Measurements from ENCODE around the gene PPM1E. TPM values are rescaled to one million over a fixed set of nuclear protein-coding genes. Genes with fewer than 3 reads are reported as not detected.
A peak's percentile ranks its signal among the peaks of the same experiment; 100 is the strongest.

The PPM1E gene
- total and polyA plus RNA-seq, 7 experiments from 2014 or later: 0.07 TPM; not detected in 6

GRCh38 chr17:59001158-59001814 is 245.6 kb downstream of the PPM1E start:
- CTCF ChIA-PET: interaction anchor here (0.7 kb wide), 1 partner anchor 586 kb away, joined by 3 read pairs; no protein-coding TSS in a partner anchor
- H3K27ac Mint-ChIP-seq: peak overlapping the region; percentile 89 to 98 (median 96)

DNA sequence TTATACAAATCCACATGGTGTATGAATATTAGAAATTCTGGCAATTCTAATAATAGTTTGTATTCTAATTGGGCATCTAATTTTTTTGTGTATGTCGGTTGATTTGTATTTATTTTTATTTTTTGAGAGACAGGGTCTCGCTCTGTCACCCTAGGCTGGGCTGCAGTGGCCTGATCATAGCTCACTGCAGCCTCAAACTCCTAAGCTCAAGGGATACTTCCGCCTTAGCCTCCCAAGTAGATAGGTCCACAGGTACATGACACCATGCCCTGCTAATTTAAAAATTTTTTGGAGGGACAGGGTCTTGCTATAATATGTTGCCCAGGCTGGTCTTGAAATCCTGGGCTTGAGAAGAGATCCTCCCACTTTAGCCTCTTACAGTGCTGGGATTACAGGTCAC is 246.5 kb downstream of the PPM1E start:
- ChIA-PET CTCF (interaction anchor here (0.7 to 5.0 kb wide), 3 partner anchors 291 to 484 kb away, joined by 3 to 45 read pairs (median 3); no protein-coding TSS in a partner anchor), POLR2A (interaction anchor here (1.1 to 5.2 kb wide), 2 partner anchors 291 to 484 kb away, joined by 4 to 33 read pairs; no protein-coding TSS in a partner anchor)
- H3K4me3 Mint-ChIP-seq: peak overlapping the region in 3 of 10 donors; percentile 73 to 91 (median 88)
- Histone ChIP-seq H3K9me3 (ENCODE audit: control insufficient read depth in 2 of 3, low read length in 3 of 3) (no peaks in the 10 kb centered on the region), H3K27me3 (ENCODE audit: control insufficient read depth in 2 of 2, insufficient read depth in 2 of 2, low read length in 2 of 2) (no peaks in the 10 kb centered on the region), H3K4me3 (ENCODE audit: low read length) (no peak overlapping the region), H3K36me3 (ENCODE audit: control insufficient read depth in 2 of 3, insufficient read depth in 3 of 3, low read length in 3 of 3) (peaks cover 4 to 19% (median 7%) of the 10 kb centered on the region in 3 experiments), H3K4me1 (ENCODE audit: control insufficient read depth in 2 of 2, insufficient read depth in 2 of 2, low read length in 2 of 2) (peaks cover 5 to 6% of the 10 kb centered on the region in 2 donors), H3K27ac (ENCODE audit: low read depth, low read length) (peak overlapping the region; percentile 80)
- ATAC-seq: no peak
- H3K36me3 Mint-ChIP-seq: peaks cover 0 to 23% (median 13%) of the 10 kb centered on the region in 5 donors
- H3K27ac Mint-ChIP-seq: peak overlapping the region in 8 of 9 donors; percentile 30 to 98 (median 94)
- no peak for DNase-seq
- H3K27me3 Mint-ChIP-seq: no peaks in the 10 kb centered on the region
- intact Hi-C loops (cut with micrococcal nuclease): loop anchor here in 1 of 2 donors (5.0 kb wide), 1 partner anchor 310 kb away; the partner anchor contains the start of genes RAD51C and TEX14
- peaks cover 5 to 32% (median 20%) of the 10 kb centered on the region in 7 donors for H3K4me1 Mint-ChIP-seq
- no peaks in the 10 kb centered on the region for H3K9me3 Mint-ChIP-seq

More at GRCh38 chr17:59001158-59001814, 245.6 kb downstream of the PPM1E start:
- intact Hi-C loops (cut with micrococcal nuclease): loop anchor here (1.0 to 5.0 kb wide), 5 partner anchors 154 to 483 kb away; partner anchors contain the start of genes RAD51C (in 2 of the 2), TEX14 (in 2 of the 2), PRR11 (in 1 of the 2) and SKA2 (in 1 of the 2)
- peak in 8 of 9 donors; percentile 59 to 84 (median 74) for DNase-seq
- peak overlapping the region; percentile 42 for H3K4me3 ChIP-seq (ENCODE audit: low read length)
- ATAC-seq: peak; percentile 98
- peaks cover 0 to 26% (median 13%) of the 10 kb centered on the region in 5 donors for H3K36me3 Mint-ChIP-seq
- peaks cover 5 to 32% (median 20%) of the 10 kb centered on the region in 7 donors for H3K4me1 Mint-ChIP-seq
- POLR2A ChIA-PET: interaction anchor here (5.2 kb wide), 1 partner anchor 483 kb away, joined by 33 read pairs; no protein-coding TSS in a partner anchor
- H3K27me3 Mint-ChIP-seq: no peaks in the 10 kb centered on the region
- H3K9me3 ChIP-seq (ENCODE audit: control insufficient read depth in 2 of 3, low read length in 3 of 3): no peaks in the 10 kb centered on the region
- no peaks in the 10 kb centered on the region for H3K9me3 Mint-ChIP-seq
- no peaks in the 10 kb centered on the region for H3K27me3 ChIP-seq (ENCODE audit: control insufficient read depth in 2 of 2, insufficient read depth in 2 of 2, low read length in 2 of 2)
- H3K4me3 Mint-ChIP-seq: peak overlapping the region; percentile 71 to 93 (median 88)
- H3K36me3 ChIP-seq (ENCODE audit: control insufficient read depth in 2 of 3, insufficient read depth in 3 of 3, low read length in 3 of 3): peaks cover 4 to 19% (median 7%) of the 10 kb centered on the region in 3 experiments
- peak overlapping the region; percentile 80 for H3K27ac ChIP-seq (ENCODE audit: low read depth, low read length)
- H3K4me1 ChIP-seq (ENCODE audit: control insufficient read depth in 2 of 2, insufficient read depth in 2 of 2, low read length in 2 of 2): peaks cover 5 to 6% of the 10 kb centered on the region in 2 donors

DNA sequence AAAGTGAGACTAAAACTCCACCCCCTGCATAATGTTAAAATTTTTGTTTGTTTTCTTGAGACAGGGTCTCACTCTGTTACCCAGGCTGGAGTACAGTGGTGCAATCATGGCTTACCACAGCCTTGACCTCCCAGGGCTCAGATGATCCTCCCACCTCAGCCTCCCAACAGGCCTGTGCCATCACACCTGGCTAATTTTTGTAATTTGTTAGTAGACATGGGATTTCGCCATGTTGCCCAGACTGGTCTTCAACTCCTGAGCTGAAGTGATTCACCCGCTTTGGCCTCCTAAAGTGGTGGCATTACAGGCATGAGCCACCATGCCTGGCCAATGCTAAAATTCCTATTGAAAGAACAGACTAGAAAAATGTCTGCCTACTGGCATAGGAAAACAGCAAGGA is 247.2 kb downstream of the PPM1E start:
- Mint-ChIP-seq H3K9me3 (no peaks in the 10 kb centered on the region), H3K27ac (peak overlapping the region in 5 of 9 donors; percentile 15 to 89 (median 65)), H3K36me3 (peaks cover 0 to 19% (median 13%) of the 10 kb centered on the region in 5 donors), H3K27me3 (no peaks in the 10 kb centered on the region), H3K4me1 (peaks cover 5 to 32% (median 20%) of the 10 kb centered on the region in 7 donors), H3K4me3 (no peak overlapping the region)
- Histone ChIP-seq H3K36me3 (ENCODE audit: control insufficient read depth in 2 of 3, insufficient read depth in 3 of 3, low read length in 3 of 3) (peaks cover 4 to 14% (median 7%) of the 10 kb centered on the region in 3 experiments), H3K4me1 (ENCODE audit: control insufficient read depth in 2 of 2, insufficient read depth in 2 of 2, low read length in 2 of 2) (peaks cover 5 to 6% of the 10 kb centered on the region in 2 donors), H3K27ac (ENCODE audit: low read depth, low read length) (peak overlapping the region; percentile 80), H3K4me3 (ENCODE audit: low read length) (no peak overlapping the region), H3K27me3 (ENCODE audit: control insufficient read depth in 2 of 2, insufficient read depth in 2 of 2, low read length in 2 of 2) (no peaks in the 10 kb centered on the region), H3K9me3 (ENCODE audit: control insufficient read depth in 2 of 3, low read length in 3 of 3) (no peaks in the 10 kb centered on the region)
- ChIA-PET CTCF (interaction anchor here (0.7 to 5.0 kb wide), 4 partner anchors 414 to 484 kb away, joined by 3 to 45 read pairs (median 4); no protein-coding TSS in a partner anchor), POLR2A (interaction anchor here (1.1 to 5.2 kb wide), 2 partner anchors 291 to 484 kb away, joined by 4 to 33 read pairs; no protein-coding TSS in a partner anchor)
- DNase-seq: no peak
- intact Hi-C loops (cut with micrococcal nuclease): loop anchor here in 1 of 2 donors (5.0 kb wide), 1 partner anchor 311 kb away; the partner anchor contains the start of genes RAD51C and TEX14
- no peak for ATAC-seq

GRCh38 chr17:59003860-59004259 is 248.2 kb downstream of the PPM1E start:
- Mint-ChIP-seq H3K4me1 (peaks cover 5 to 32% (median 20%) of the 10 kb centered on the region in 7 donors), H3K9me3 (no peaks in the 10 kb centered on the region), H3K27me3 (no peaks in the 10 kb centered on the region), H3K36me3 (peaks cover 0 to 14% (median 4%) of the 10 kb centered on the region in 5 donors), H3K27ac (peak overlapping the region in 5 of 9 donors; percentile 15 to 84 (median 52)), H3K4me3 (no peak overlapping the region)
- DNase-seq (no peak), ATAC-seq (no peak)
- peaks cover 5 to 6% of the 10 kb centered on the region in 2 donors for H3K4me1 ChIP-seq (ENCODE audit: control insufficient read depth in 2 of 2, insufficient read depth in 2 of 2, low read length in 2 of 2)
- CTCF ChIA-PET: interaction anchor here (0.6 to 5.0 kb wide), 5 partner anchors 292 to 701 kb away, joined by 3 to 45 read pairs (median 5); no protein-coding TSS in a partner anchor
- intact Hi-C loops (cut with micrococcal nuclease): loop anchor here (2.0 to 5.0 kb wide), 3 partner anchors 312 to 659 kb away; partner anchors contain the start of genes RAD51C (in 1 of the 2) and TEX14 (in 1 of the 2)
- no peaks in the 10 kb centered on the region for H3K27me3 ChIP-seq (ENCODE audit: control insufficient read depth in 2 of 2, insufficient read depth in 2 of 2, low read length in 2 of 2)
- H3K9me3 ChIP-seq (ENCODE audit: control insufficient read depth in 2 of 3, low read length in 3 of 3): no peaks in the 10 kb centered on the region
- no peak overlapping the region for H3K27ac ChIP-seq (ENCODE audit: low read depth, low read length)
- H3K4me3 ChIP-seq (ENCODE audit: low read length): no peak overlapping the region
- H3K36me3 ChIP-seq (ENCODE audit: control insufficient read depth in 2 of 3, insufficient read depth in 3 of 3, low read length in 3 of 3): peaks cover 3 to 16% (median 4%) of the 10 kb centered on the region in 3 experiments
- POLR2A ChIA-PET: interaction anchor here (5.2 kb wide), 1 partner anchor 485 kb away, joined by 33 read pairs; no protein-coding TSS in a partner anchor

- intact Hi-C loops (cut with micrococcal nuclease): loop anchor here (1.0 to 5.0 kb wide), 10 partner anchors 293 to 727 kb away; partner anchors contain the start of genes RAD51C (in 1 of the 2) and TEX14 (in 1 of the 2)
Measured at GRCh38 chr17:59004338-59005111, 248.9 kb downstream of the PPM1E start.

More at GRCh38 chr17:59004338-59005111, 248.9 kb downstream of the PPM1E start:
- Mint-ChIP-seq H3K27me3 (no peaks in the 10 kb centered on the region), H3K4me3 (peak overlapping the region in 2 of 10 donors; percentile 9 to 12), H3K36me3 (peaks cover 0 to 9% (median 2%) of the 10 kb centered on the region in 5 donors), H3K4me1 (peaks cover 5 to 32% (median 20%) of the 10 kb centered on the region in 7 donors), H3K27ac (peak overlapping the region; percentile 50 to 86 (median 84)), H3K9me3 (no peaks in the 10 kb centered on the region)
- Histone ChIP-seq H3K27me3 (ENCODE audit: control insufficient read depth in 2 of 2, insufficient read depth in 2 of 2, low read length in 2 of 2) (no peaks in the 10 kb centered on the region), H3K9me3 (ENCODE audit: control insufficient read depth in 2 of 3, low read length in 3 of 3) (no peaks in the 10 kb centered on the region), H3K36me3 (ENCODE audit: control insufficient read depth in 2 of 3, insufficient read depth in 3 of 3, low read length in 3 of 3) (peaks cover 0 to 12% (median 3%) of the 10 kb centered on the region in 3 experiments), H3K27ac (ENCODE audit: low read depth, low read length) (no peak overlapping the region), H3K4me1 (ENCODE audit: control insufficient read depth in 2 of 2, insufficient read depth in 2 of 2, low read length in 2 of 2) (peaks cover 5 to 6% of the 10 kb centered on the region in 2 donors), H3K4me3 (ENCODE audit: low read length) (no peak overlapping the region)
- DNase-seq (peak; percentile 17 to 73 (median 60)), ATAC-seq (peak; percentile 73)
- ChIA-PET POLR2A (interaction anchor here (0.7 to 5.2 kb wide), 7 partner anchors 293 to 489 kb away, joined by 3 to 33 read pairs (median 4); no protein-coding TSS in a partner anchor), CTCF (interaction anchor here (0.7 to 5.0 kb wide), 14 partner anchors 9 to 1240 kb away, joined by 3 to 45 read pairs (median 5); partner anchors contain the start of gene SUPT4H1)
